GM18873 (cell line): ENCODE measurements around the gene TRIM22.
"Not testable (repeated sequence)": the region's sequence is repeated elsewhere in the genome, so short reads cannot be mapped to it uniquely, and the experiment has no call there.

Source experiments
- ATAC-seq: cut with Tn5 transposase; IDR thresholded peaks from one replicate; pipeline ENCODE4 v1.9.1; 2021; ENCODE audit warnings: mild to moderate bottlenecking, moderate library complexity, moderate number of reproducible peaks; ENCODE audit not compliant: unreplicated experiment, low FRiP score

TRIM22 gene, protein sequence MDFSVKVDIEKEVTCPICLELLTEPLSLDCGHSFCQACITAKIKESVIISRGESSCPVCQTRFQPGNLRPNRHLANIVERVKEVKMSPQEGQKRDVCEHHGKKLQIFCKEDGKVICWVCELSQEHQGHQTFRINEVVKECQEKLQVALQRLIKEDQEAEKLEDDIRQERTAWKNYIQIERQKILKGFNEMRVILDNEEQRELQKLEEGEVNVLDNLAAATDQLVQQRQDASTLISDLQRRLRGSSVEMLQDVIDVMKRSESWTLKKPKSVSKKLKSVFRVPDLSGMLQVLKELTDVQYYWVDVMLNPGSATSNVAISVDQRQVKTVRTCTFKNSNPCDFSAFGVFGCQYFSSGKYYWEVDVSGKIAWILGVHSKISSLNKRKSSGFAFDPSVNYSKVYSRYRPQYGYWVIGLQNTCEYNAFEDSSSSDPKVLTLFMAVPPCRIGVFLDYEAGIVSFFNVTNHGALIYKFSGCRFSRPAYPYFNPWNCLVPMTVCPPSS

DNA sequence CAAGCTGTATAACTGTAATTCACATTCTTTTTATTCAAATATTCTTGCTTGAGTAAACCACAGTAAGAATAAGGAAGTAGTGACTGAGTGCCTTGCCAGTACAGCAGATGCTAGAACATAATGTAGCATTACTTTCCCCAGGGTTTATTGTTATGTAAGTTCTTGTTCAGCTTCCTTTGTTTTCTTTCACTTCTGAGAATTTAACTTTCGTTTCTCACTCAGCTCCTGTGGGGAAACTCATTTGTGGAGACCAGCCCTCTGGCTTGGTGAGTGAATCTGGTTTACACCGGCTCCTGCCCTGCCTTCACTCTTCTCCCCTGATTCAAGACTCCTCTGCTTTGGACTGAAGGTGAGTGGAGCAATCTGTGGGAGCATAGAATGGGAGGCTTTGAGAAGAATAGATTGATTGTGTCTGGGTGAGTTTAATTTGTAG is at the start of gene TRIM22:
TSS of gene TRIM22 (plus strand) at position 240 of the 433 bp plus-strand sequence. CDS start 6,443 bp downstream, outside the sequence.
- ATAC-seq: peak; percentile 86

DNA sequence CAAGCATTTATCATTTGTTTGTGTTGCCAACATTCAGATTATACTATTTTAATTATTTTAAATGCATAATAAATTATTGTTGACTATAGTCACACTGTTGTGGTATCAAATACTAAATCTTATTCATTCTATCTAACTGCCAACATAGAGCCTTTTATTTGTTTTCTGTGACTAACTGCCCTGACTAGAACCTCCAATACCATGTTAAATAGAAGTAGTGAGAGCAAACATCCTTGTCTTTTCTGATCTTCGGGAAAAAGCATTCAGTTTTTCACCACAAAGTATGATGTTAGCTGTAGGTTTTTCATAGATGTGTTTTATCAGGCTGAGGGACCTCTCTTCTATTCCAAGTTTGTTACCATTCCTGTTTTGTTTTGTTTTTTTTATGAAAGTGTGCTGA is 49.6 kb upstream of the TRIM22 start:
- no peak for ATAC-seq

DNA sequence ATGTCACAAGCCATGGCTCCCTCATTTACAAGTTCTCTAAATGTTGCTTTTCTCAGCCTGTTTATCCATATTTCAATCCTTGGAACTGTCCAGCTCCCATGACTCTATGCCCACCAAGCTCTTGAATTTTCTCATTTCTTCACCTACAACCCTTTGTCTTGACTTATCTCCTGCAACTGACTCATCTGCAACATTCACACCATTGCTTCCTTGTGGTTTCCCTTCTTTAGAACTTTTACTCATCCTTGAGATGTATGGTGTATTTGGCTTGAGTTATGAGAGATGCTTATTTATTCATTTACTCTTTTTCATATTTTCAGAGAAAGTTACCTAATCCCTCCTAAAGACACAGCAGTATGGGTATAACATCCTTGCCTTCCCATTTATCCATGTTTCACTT is 46.0 kb upstream of the TRIM22 start:
- no peak for ATAC-seq

DNA sequence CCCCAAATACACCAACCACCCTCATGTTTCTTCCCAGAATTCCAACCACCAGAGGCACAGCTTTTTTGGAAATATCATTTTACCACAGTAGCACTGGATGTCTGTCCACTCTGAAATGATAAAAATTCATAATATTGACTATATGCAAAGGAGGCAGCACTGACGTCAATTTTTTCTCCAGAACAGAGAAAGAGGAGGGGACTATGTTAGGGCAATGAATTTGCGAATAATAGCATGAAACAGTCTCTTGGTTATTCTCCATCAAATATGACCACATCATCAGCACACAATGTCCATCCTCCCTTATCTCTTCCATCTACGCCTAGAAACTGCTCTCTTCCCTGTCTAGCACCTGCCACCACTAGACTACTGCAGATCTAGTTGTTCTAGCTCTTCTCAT is 43.5 kb upstream of the TRIM22 start:
- ATAC-seq: no peak

DNA sequence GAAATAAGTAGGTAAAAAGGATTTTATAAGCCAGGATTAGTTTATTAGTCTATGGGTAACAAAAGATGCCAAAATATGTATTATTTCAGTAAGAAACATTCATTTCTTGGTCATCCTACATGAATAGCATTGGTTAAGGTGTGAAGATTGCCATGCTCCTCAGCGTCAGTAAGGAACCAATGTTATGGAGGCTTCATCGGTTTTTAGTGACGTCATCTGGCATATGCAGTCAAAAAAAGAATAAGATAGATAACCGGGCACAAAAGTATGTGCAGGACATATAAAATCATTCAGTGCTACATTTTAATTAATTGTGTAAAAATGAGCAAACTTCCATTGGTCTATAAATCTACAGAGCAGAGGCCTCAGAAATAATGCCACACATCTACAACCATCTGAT is 34.1 kb upstream of the TRIM22 start:
- no peak for ATAC-seq

DNA sequence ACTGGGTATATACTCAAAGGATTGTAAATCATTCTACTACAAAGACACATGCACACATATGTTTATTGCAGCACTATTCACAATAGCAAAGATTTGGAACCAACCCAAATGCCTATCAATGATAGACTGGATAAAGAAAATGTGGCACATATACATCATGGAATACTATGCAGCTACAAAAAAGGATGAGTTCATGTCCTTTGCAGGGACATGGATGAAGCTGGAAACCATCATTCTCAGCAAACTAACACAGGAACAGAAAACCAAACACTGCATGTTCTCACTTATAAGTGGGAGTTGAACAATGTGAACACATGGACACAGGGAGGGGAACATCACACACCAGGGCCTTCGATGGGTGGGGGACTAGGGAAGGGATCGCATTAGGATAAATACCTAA is 32.6 kb upstream of the TRIM22 start:
- ATAC-seq: not testable (repeated sequence)

DNA sequence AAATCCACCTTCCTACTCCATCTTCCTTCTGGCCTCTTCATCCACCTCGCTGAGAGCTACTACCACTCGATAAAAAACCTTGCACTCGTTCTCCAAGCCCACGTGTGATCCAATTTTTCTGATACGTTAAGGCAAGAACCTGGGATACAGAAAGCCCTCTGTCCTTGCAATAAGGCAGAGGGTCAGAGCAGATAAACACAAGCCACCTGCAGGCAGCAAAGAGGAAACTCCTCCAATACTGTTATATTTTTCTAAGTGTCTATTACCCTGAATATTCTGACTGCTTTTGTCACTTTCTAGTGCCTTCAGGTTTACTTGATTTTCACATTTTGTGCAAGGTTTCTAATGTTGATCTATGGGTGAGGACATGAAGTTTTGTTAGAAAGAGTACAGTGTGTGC is 31.3 kb upstream of the TRIM22 start:
- no peak for ATAC-seq

DNA sequence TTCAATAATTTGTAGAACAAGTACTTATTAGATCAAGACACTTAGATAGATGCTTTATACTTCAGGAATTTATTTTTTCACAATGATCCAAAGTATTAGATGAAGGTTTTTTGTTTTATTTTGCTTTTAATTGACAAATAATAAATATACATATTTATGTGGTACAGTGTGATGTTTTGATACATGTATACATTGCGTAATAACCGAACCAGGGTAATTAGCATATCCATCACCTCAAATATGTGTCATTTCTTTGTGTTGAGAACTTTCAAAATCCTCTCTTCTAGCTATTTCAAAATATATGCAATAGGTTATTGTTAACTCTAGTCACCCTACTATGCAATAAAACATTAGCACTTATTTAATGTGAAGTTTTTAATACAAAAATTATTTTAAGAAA is 26.1 kb upstream of the TRIM22 start:
- ATAC-seq: no peak

DNA sequence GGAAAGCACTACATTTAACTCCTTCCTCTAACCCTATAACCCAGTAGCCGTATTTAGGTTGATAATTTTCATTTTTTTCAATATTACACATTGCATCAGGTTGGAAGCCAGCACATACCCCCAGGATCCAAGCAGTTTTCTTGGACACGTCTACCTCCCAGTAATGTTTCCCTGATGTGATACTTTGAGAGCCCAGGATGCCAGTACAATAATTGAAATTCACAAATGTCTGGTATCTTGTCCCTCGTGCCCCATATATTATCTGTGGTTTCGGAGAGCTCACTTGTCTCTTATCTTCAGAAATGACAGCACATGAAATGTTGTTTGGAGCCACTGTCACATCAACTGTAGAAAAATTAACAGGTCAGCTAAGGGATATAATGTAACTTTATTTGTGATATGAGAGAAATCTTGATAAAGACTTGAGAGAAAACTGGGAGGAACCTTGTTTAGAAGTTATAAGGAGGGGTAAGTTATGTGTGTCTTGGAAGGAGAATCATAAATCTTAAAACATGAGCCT is 24.5 kb upstream of the TRIM22 start:
- no peak for ATAC-seq

DNA sequence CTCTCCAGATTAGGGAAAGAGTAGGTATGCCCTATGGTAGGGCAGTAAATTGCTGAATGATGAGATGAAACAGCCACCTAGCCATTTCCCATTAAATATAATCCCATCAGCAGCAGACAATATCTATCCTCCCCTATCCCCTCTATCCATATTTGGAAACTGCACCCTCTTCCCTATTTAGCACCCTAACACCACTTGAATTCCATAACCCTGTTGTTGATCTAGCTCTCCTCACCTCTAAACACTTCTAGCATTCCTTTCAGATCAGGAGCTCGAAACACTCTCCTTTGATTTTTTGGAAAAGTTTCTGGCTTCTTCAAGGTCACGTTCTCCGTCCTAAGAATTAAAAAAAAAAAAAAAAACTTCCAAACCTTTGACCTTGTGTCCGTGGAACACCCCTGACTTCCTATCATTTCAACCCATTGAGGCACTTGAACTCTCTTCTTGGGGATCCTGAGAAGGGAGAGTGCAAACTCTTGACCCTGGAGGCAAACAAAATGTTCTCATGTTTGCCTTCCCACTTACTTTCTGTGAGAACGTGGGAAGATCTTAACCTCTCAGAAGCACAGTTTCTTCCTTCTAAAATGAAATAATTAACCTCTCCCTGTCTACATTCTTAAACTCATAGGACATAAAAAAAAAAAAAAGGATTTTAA is 23.7 kb upstream of the TRIM22 start:
- ATAC-seq: no peak

DNA sequence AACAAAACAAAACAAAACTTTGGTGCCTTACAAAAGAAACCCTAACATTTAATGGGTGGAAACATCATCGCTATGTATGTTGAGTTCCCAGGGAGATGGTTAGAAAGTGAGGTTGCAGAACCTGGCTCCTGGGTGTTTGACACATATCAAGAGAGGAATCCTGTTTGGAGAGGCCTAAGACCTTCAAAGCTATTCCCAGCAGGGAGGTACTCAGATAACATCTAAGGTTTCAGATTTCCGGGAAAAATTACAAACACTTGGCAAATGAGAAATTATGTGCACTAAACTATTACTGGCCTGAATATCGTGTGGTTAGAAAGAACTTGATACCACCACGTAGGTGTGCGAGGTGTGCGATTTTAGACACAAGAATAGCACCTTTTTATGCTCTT is 23.2 kb upstream of the TRIM22 start:
- ATAC-seq: no peak

DNA sequence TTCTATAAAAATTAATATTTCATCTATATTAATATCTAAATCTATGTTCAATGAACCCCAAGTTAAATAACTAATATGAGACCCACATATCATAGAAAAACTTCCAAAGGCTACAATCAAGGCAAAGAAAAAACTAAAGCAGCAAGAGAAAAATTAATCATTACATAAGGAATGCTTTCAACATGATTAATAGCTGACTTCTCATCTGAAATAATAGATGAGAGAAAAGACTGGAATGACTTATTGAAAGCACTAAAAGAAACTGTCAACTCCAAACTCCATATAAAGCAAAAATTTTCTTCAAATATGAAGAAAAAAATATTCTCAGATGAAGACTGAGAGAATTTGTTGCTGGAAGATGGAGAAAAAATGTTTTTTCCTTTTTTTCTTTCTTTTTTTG is 17.8 kb upstream of the TRIM22 start:
- no peak for ATAC-seq

DNA sequence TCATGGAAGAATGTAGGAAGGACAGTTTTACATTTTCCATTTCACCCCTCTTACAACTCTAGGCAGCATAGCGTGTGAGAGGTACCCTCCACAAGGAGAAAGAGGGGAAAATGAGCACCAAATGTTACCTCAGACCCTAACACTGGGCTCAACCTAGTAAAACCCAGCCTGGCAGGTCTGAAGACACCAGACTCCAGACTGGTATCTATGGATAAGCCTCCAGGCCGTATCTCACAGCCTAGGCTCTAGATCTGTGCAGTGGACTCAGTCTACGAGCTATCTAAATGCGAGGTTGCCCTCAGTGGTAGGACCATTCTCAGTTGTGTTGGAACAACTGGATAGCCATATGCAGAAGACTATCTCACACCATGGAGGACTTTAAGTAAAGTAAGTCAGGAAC is 15.2 kb upstream of the TRIM22 start:
- no peak for ATAC-seq

DNA sequence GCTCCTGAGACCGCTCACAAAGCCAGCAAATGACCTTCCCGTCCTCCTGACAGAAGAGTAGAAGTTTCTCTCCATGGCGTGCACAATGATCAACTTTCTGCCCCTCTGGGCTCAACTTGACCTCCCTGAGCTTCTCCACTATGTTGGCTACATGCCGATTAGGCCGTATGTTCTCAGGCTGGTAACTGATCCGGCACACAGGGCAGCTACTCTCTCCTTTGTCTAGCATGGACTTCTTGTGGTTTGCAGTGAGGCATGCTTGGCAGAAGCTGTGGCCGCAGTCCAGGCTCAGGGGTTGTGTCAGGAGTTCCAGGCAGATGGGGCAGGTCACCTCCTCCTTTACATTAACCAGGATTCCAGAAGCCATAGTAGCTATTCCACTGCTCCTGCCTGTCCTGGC is 9.8 kb upstream of the TRIM22 start:
- ATAC-seq: no peak

DNA sequence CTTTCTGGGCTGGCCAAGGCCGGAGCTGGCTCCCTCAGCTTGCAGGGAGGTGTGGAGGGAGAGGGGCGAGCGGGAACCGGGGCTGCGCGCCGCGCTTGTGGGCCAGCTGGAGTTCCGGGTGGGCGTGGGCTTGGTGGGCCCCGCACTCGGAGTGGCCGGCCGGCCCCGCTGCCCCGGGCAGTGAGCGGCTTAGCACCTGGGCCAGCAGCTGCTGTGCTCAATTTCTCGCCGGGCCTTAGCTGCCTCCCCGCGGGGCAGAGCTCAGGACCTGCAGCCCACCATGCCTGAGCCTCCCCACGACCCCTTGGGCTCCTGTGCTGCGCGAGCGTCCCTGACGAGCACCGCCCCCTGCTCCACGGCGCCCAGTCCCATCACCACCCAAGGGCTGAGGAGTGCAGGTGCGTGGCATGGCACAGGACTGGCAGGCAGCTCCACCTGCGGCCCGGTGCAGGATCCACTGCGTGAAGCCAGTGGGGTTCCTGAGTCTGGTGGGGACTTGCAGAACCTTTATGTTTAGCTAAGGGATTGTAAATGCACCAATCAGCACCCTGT is 6.6 kb upstream of the TRIM22 start:
- not testable (repeated sequence) for ATAC-seq

DNA sequence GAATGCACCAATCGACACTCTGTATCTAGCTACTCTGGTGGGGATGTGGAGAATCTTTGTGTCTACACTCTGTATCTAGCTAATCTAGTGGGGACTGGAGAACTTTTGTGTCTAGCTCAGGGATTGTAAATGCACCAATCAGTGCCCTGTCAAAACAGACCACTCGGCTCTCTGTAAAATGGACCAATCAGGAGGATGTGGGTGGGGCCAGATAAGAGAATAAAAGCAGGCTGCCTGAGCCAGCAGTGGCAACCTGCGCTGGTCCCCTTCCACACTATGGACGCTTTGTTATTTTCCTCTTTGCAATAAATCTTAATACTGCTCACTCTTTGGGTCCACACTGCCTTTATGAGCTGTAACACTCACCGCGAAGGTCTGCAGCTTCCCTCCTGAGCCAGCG is 6.0 kb upstream of the TRIM22 start:
- ATAC-seq: not testable (repeated sequence)

DNA sequence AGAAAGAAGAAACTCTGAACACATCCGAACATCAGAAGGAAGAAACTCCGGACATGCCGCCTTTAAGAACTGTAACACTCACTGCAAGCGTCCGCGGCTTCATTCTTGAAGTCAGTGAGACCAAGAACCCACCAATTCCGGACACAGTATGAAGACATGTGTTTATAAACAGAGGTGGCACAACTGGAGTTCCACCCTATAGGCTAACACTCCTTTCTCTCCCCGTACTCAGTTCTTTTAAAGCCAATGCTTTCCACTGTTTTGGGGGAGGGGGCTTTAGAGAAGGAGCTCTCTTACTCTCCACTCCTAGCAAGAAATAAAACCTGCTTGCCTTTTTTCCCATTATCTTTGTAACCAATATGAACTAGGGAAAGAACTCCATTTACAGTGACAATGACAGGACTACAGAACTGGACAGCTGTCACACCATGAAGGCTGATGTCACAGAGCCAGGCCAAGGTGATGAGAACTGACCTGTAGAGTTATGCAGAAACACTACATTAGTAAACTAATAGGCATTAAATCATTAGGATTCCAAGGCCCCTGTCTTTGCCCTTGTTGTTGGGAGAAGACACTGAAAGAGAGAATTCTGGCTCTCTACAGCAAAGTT is 5.4 kb upstream of the TRIM22 start:
- ATAC-seq: peak; percentile 22

DNA sequence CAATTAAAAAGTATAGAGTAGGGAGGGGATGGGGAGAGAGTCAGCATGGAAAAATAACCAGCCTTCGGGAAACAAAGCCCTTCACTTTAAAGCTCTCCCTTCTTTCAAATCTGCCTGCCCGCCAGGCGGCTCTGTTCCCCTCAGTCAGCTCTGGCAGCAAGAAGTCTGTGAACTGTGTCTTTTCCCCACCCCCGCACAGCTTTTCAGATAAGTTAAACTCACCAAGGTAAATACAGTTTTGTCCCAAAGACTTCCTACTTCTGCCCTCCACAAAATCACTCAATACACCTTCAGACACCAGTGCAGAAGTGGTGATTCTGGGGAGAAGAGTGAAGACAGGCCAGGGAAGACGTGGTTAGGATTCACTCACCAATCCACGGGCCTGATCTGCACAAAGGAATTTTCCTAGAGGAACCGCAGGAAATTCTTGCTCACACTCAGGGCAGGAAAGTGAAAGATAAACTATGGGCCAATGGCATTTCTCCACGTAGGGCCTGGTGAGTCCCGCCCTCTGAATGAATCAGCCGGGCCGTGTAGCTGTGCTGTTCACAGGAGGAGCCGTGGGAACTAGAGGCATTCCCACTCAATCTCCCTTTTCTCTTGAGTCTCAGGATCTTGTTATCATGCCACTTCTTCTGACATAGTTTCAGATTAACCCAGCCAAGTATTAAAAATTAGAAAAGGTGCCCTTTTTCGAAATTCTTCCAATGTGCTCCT is 4.8 kb upstream of the TRIM22 start, which contains the start of gene TRIM5:
TSS of gene TRIM5 (minus strand) at position 429 of the 717 bp plus-strand sequence. CDS start 4,897 bp downstream, outside the sequence.
- ATAC-seq: peak; percentile 57

DNA sequence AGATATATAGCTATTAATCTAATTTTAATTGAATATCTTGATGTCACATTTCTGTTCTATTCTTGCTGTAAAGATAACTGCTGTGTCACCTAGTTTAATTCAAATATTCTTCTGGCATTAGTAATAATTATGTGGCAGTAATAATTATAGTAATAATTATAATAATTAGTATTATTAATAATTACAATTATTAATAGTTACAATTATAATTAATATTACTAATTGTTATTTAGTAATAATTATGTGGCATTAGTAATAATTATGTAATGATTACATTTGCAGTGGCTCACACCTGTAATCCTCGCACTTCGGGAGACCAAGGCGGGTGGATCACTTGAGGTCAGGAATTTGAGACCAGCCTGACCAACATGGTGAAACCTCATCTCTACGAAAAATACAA is 3.2 kb upstream of the TRIM22 start:
- no peak for ATAC-seq

DNA sequence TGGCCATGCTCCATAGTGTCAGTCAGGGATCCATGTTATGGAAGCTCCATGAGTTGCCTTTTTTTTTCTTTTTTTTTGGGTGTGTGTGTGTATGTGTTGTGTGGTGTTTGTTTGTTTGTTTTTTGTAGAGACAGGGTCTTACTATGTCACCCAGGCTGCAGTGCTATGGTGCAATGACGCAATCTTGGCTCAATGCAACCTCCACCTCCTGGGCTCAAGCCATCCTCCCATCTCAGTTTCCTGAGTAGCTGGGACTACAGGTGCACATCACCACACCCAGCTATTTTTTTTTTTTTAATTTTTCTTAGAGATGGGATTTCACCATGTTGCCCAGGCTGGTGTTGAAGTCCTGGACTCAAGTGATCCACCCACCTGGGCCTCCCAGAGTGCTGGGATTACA is 1.1 kb upstream of the TRIM22 start:
- no peak for ATAC-seq
